ENCODE measurements around the gene PARD3B. TPM values are rescaled to one million over a fixed set of nuclear protein-coding genes. Genes with fewer than 3 reads are reported as not detected.

The PARD3B gene
- total and polyA plus RNA-seq, 2 of the 13 experiments (the other 11 are each of a cell fraction or from before 2014, with no cell fraction given) = 0.71 to 2.3 TPM

- TF ChIP-seq FOSL1 (CRISPR knock-in tag; IDR thresholded peaks at IDR 0.05; ENCODE audit: borderline replicate concordance) (peak; percentile 90), RARA (CRISPR knock-in tag; IDR thresholded peaks at IDR 0.05) (peak; percentile 86), LCORL (IDR thresholded peaks at IDR 0.05) (no peak), LCORL (CRISPR knock-in tag; IDR thresholded peaks at IDR 0.05) (0 out of 2 replicates have a peak, but pooled peaks have one; percentile 13), MED1 (CRISPR knock-in tag; IDR thresholded peaks at IDR 0.05) (peak; percentile 56), FOXA1 (IDR thresholded peaks at IDR 0.05) (peak; percentile 84), FOXA1 (CRISPR knock-in tag; IDR thresholded peaks at IDR 0.05) (peak; percentile 93), NCOR1 (IDR thresholded peaks at IDR 0.05; ENCODE audit: borderline replicate concordance, low read length) (peak; percentile 53; the same call in 1 of the 2 replicates), GATAD1 (CRISPR knock-in tag; IDR thresholded peaks at IDR 0.05) (peak; percentile 41; the same call in 1 of the 2 replicates), MIER3 (CRISPR knock-in tag; IDR thresholded peaks at IDR 0.05; ENCODE audit: borderline replicate concordance) (peak; percentile 81; the same call in 1 of the 2 replicates), NFIC (IDR thresholded peaks at IDR 0.05; ENCODE audit: low read length) (peak; percentile 86), PBX3 (CRISPR knock-in tag; IDR thresholded peaks at IDR 0.05; ENCODE audit: borderline replicate concordance) (no peak), ZNF317 (CRISPR knock-in tag; IDR thresholded peaks at IDR 0.05) (no peak), ZEB1 (IDR thresholded peaks at IDR 0.05; ENCODE audit: insufficient replicate concordance, low read depth) (peak; percentile 49), ERF (CRISPR knock-in tag; IDR thresholded peaks at IDR 0.05) (0 out of 2 replicates have a peak, but pooled peaks have one; percentile 47), MEF2D (CRISPR knock-in tag; IDR thresholded peaks at IDR 0.05) (peak; percentile 57; the same call in 1 of the 2 replicates), ZNF710 (CRISPR knock-in tag; IDR thresholded peaks at IDR 0.05; ENCODE audit: borderline replicate concordance) (peak; percentile 31; the same call in 1 of the 2 replicates), E2F2 (CRISPR knock-in tag; IDR thresholded peaks at IDR 0.05; ENCODE audit: borderline replicate concordance) (no peak), HMGXB3 (CRISPR knock-in tag; IDR thresholded peaks at IDR 0.05; ENCODE audit: borderline replicate concordance) (peak; percentile 47; the same call in 1 of the 2 replicates), CREB3 (CRISPR knock-in tag; IDR thresholded peaks at IDR 0.05) (no peak), IKZF4 (CRISPR knock-in tag; IDR thresholded peaks at IDR 0.05; ENCODE audit: borderline replicate concordance, low read depth, not compliant biosample characterization) (no peak)
Observed at GRCh38 chr2:205273627-205274026, 728.4 kb downstream of the PARD3B start (continued).

Measured in HepG2 (cell line).